Measurements from ENCODE around the gene ST3GAL6.
A peak's percentile ranks its signal among the peaks of the same experiment; 100 is the strongest.

Gene ST3GAL6

GRCh38 chr3:98793971-98794370 is 30.8 kb downstream of the ST3GAL6 start:
- DNase-seq: no peak
- peaks cover 37% of the 10 kb centered on the region for H3K36me3 ChIP-seq
- H3K27me3 ChIP-seq: no peaks in the 10 kb centered on the region
- no peaks in the 10 kb centered on the region for H3K9me3 ChIP-seq
- H3K4me3 ChIP-seq (ENCODE audit: low read depth, low read length): no peak overlapping the region
- no peaks in the 10 kb centered on the region for H3K4me1 ChIP-seq
- no peak for TF ChIP-seq CTCF (IDR thresholded peaks at IDR 0.05; ENCODE audit: low read depth, low read length)

- H3K4me1 ChIP-seq: no peaks in the 10 kb centered on the region
- H3K9me3 ChIP-seq: no peaks in the 10 kb centered on the region
- no peak for TF ChIP-seq CTCF (IDR thresholded peaks at IDR 0.05; ENCODE audit: low read depth, low read length)
- no peak overlapping the region for H3K4me3 ChIP-seq (ENCODE audit: low read depth, low read length)
- no peak for DNase-seq
- H3K36me3 ChIP-seq: peaks cover 25% of the 10 kb centered on the region
- no peaks in the 10 kb centered on the region for H3K27me3 ChIP-seq
These were observed 33.2 kb downstream of the ST3GAL6 start for GRCh38 chr3:98796334-98796733.

- no peak for TF ChIP-seq CTCF (IDR thresholded peaks at IDR 0.05; ENCODE audit: low read depth, low read length)
- H3K36me3 ChIP-seq: peaks cover 20% of the 10 kb centered on the region
- no peaks in the 10 kb centered on the region for H3K9me3 ChIP-seq
- no peak for DNase-seq
- no peak overlapping the region for H3K4me3 ChIP-seq (ENCODE audit: low read depth, low read length)
- H3K27me3 ChIP-seq: no peaks in the 10 kb centered on the region
- no peaks in the 10 kb centered on the region for H3K4me1 ChIP-seq
These were observed 34.8 kb downstream of the ST3GAL6 start for GRCh38 chr3:98797905-98798304.

GRCh38 chr3:98798820-98799219 is 35.7 kb downstream of the ST3GAL6 start:
- H3K9me3 ChIP-seq: no peaks in the 10 kb centered on the region
- H3K4me3 ChIP-seq (ENCODE audit: low read depth, low read length): no peak overlapping the region
- no peak for DNase-seq
- H3K36me3 ChIP-seq: peaks cover 19% of the 10 kb centered on the region
- H3K4me1 ChIP-seq: no peaks in the 10 kb centered on the region
- H3K27me3 ChIP-seq: no peaks in the 10 kb centered on the region
- TF ChIP-seq CTCF (IDR thresholded peaks at IDR 0.05; ENCODE audit: low read depth, low read length): peak; percentile 54

GRCh38 chr3:98799479-98799878 is 36.3 kb downstream of the ST3GAL6 start:
- Histone ChIP-seq H3K36me3 (peaks cover 15% of the 10 kb centered on the region), H3K9me3 (no peaks in the 10 kb centered on the region), H3K4me1 (no peaks in the 10 kb centered on the region), H3K27me3 (no peaks in the 10 kb centered on the region), H3K4me3 (ENCODE audit: low read depth, low read length) (no peak overlapping the region)
- TF ChIP-seq CTCF (IDR thresholded peaks at IDR 0.05; ENCODE audit: low read depth, low read length): no peak
- no peak for DNase-seq

GRCh38 chr3:98800401-98800800 is 37.3 kb downstream of the ST3GAL6 start:
- Histone ChIP-seq H3K9me3 (no peaks in the 10 kb centered on the region), H3K27me3 (no peaks in the 10 kb centered on the region), H3K4me3 (ENCODE audit: low read depth, low read length) (no peak overlapping the region), H3K4me1 (no peaks in the 10 kb centered on the region), H3K36me3 (peaks cover 11% of the 10 kb centered on the region)
- no peak for TF ChIP-seq CTCF (IDR thresholded peaks at IDR 0.05; ENCODE audit: low read depth, low read length)
- no peak for DNase-seq

All from BE2C (cell line).